A549 (cell line): ENCODE data around the gene CAT. TPM values are rescaled to one million over a fixed set of nuclear protein-coding genes. Genes with fewer than 3 reads are reported as not detected.
A peak's percentile ranks its signal among the peaks of the same experiment; 100 is the strongest.

Experiments
- ATAC-seq, 2 experiments: fragments of 200-7000 bp in 1 of 2; fragments of >200 bp in 1 of 2; cut with Nextera tagmentation in 1 of 2; cut with Tn5 transposase in 1 of 2; 3 replicates each; pipeline versions ENCODE4 v1.8.0 to v1.9.1; 2018 to 2020; ENCODE audit warnings: mild to moderate bottlenecking in 1 of 2, moderate library complexity in 1 of 2
- CTCF ChIA-PET: fragments of 300-600 bp; sonication (Branson Sonifier 250); formaldehyde crosslinking; extraction: SDS; loops from one replicate; lab custom pipeline; 2021; ENCODE audit warnings: antibody characterized with exemption, inconsistent platforms; lab: Yijun Ruan, JAX
- POLR2A ChIA-PET: fragments of 350-600 bp; formaldehyde crosslinking; extraction: SDS; loops from one replicate; lab custom pipeline; 2021; ENCODE audit warnings: antibody characterized with exemption, inconsistent platforms; lab: Yijun Ruan, JAX
- DNase-seq, 2 experiments: peaks; one replicate each; pipeline versions ENCODE4 v3.0.0 to v3.0.0-alpha.2; 2011 to 2016; ENCODE audit warnings: low read depth in 1 of 2, low spot score in 1 of 2
- FAIRE-seq: peaks from 2 replicates; lab custom pipeline; 2011; peaks lifted over from hg19 to GRCh38; lab: Jason Lieb, UNC
- H3K27ac ChIP-seq, 2 experiments: fragments of >200 bp; sonication (Bioruptor Twin); formaldehyde crosslinking; 3 replicates each; pipeline ENCODE4 v1.5.1; 2016 to 2017
- H3K4me1 ChIP-seq: fragments of >200 bp; sonication (Bioruptor Twin); formaldehyde crosslinking; 3 replicates; pipeline ENCODE4 v1.6.1; 2016
- H3K4me2 ChIP-seq: fragments of >200 bp; sonication (Bioruptor Twin); formaldehyde crosslinking; 3 replicates; pipeline ENCODE4 v1.6.1; 2016
- H3K4me3 ChIP-seq: fragments of >200 bp; sonication (Bioruptor Twin); formaldehyde crosslinking; 3 replicates; pipeline ENCODE4 v1.5.1; 2016
- H3K9me3 ChIP-seq: fragments of >200 bp; sonication (Bioruptor Twin); formaldehyde crosslinking; 3 replicates; pipeline ENCODE4 v1.6.1; 2016
- CBX2 ChIP-seq: fragments of 200-600 bp; sonication (generic); IDR thresholded peaks from 2 replicates; pipeline ENCODE4 v1.6.1; 2016; ENCODE audit warnings: low read depth, mild to moderate bottlenecking, borderline replicate concordance
- CBX8 ChIP-seq: fragments of 200-600 bp; sonication (generic); IDR thresholded peaks from 2 replicates; pipeline ENCODE4 v1.6.1; 2016
- EHF ChIP-seq: fragments of 250-450 bp; sonication (Bioruptor Pico); IDR thresholded peaks from 2 replicates; pipeline ENCODE4 v1.5.0; 2020; ENCODE audit warnings: mild to moderate bottlenecking
- ESRRA ChIP-seq: fragments of 150-350 bp; IDR thresholded peaks from 2 replicates; pipeline ENCODE4 v1.6.1; 2014; ENCODE audit warnings: mild to moderate bottlenecking, low read length, borderline replicate concordance
- GATA3 ChIP-seq: IDR thresholded peaks from 2 replicates; pipeline ENCODE4 v1.6.1; 2012; ENCODE audit warnings: borderline replicate concordance
- HDAC2 ChIP-seq: fragments of 200-600 bp; sonication (generic); IDR thresholded peaks from 2 replicates; pipeline ENCODE4 v1.6.1; 2016
- MYC ChIP-seq: IDR thresholded peaks from 2 replicates; pipeline ENCODE4 v1.6.1; 2012; ENCODE audit warnings: mild to moderate bottlenecking, inconsistent platforms, low read length, improper control_type of control experiment, borderline replicate concordance
- PHF8 ChIP-seq: fragments of 200-600 bp; sonication (generic); IDR thresholded peaks from 2 replicates; pipeline ENCODE4 v1.6.1; 2016; ENCODE audit warnings: low read depth, mild to moderate bottlenecking, antibody characterized with exemption, moderate library complexity, borderline replicate concordance
- RAD21 ChIP-seq, 2 experiments: fragments of >200 bp in 1 of 2; sonication (Bioruptor Twin) in 1 of 2; formaldehyde crosslinking in 1 of 2; IDR thresholded peaks in 1 of 2; conservative IDR thresholded peaks in 1 of 2; 2 replicates in 1 of 2; 3 replicates in 1 of 2; pipeline ENCODE4 v1.6.1; 2012 to 2018; ENCODE audit warnings: inconsistent platforms in 1 of 2
- RCOR1 ChIP-seq: fragments of 150-350 bp; IDR thresholded peaks from 2 replicates; pipeline ENCODE4 v1.6.1; 2014; ENCODE audit warnings: antibody characterized with exemption, low read length, low read depth
- SREBF2 ChIP-seq: fragments of 450-650 bp; IDR thresholded peaks from 2 replicates; pipeline ENCODE4 v1.6.1; 2014; ENCODE audit warnings: mild to moderate bottlenecking, moderate library complexity
- ZNF302 ChIP-seq: fragments of 250-450 bp; sonication (Bioruptor Pico); IDR thresholded peaks from 2 replicates; pipeline ENCODE4 v1.9.0; 2021; ENCODE audit warnings: inconsistent platforms, mild to moderate bottlenecking, moderate library complexity
- ZSCAN20 ChIP-seq: fragments of 250-450 bp; sonication (Bioruptor Pico); IDR thresholded peaks from 2 replicates; pipeline ENCODE4 v1.8.0; 2022; ENCODE audit warnings: mild to moderate bottlenecking, moderate library complexity
- WGBS: methylation state at CpG from one replicate; pipeline ENCODE4 v1.1.6; 2017; ENCODE audit errors: missing lambda C conversion rate; 5-methylcytosine and 5-hydroxymethylcytosine counted together
- polyA plus RNA-seq, 4 experiments: library from polyadenylated mRNA; depleted of rRNA in 3 of 4; stranded (reverse); fragments of >200 nt; fragmentation: RNase III in 1 of 4; extraction: RNeasy Plus Mini Kit Qiagen cat#74134 plus additional on column Dnase treatment in 1 of 4; gene quantifications; 2 replicates in 3 of 4; 3 replicates in 1 of 4; pipeline ENCODE4 v1.2.3, GENCODE V29; 2011 to 2017
- TF ChIP-seq, protein P1 (sequence below): fragments of >200 bp; sonication (Bioruptor Twin); formaldehyde crosslinking; IDR thresholded peaks from 2 replicates; pipeline ENCODE4 v1.6.1; 2016
- TF ChIP-seq, protein P2 (sequence below): fragments of >200 bp; sonication (Bioruptor Twin); formaldehyde crosslinking; IDR thresholded peaks from 3 replicates; pipeline ENCODE4 v1.5.1; 2016

Gene CAT
- polyA plus RNA-seq, 2 of the 4 experiments (the other 2 are of a cell fraction), result 51.2 to 74.2 TPM

DNA sequence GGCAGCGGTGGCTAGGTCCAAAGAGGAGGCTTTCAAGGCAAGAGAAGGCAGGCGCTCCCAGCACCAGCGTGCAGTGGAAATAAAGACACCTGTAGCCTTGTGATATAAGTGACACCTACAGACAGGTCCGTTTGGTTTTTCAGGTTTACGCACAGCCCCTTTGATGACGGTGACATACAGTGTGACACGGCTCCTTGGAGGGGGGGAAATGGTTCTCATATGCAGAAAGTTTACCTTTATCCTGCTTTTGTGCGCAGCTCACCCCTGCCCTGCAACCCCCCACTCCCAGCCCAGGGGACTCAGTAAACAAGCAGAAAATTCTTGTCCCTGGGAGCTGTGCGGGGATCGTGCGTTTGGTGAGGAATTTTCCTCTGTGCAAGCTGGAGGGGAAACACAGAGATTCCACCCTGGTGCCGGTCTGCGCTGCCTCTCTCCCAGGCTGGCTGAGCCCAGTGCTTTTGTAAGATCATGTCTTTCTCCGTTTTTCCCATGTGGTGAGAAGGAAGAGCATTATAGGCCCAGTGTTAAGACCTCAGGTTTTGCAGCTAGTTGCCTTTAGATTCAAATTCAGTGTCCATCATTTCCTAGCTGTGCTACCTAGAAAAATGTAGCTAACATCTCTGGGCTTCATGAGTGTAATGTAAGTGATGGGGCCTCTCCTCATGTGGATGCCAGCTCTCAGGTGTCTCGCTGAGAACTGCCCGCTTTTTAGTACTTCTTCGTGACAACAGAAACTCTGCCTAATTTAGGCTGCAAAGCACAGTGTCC lies 75.1 kb downstream of the CAT start, which contains the start of gene ELF5:
TSS of gene ELF5 (minus strand) at position 113 of the 768 bp plus-strand sequence. CDS start 8,045 bp downstream, outside the sequence.
- no peak within 1 kb of the TSS for H3K4me3 ChIP-seq
- FAIRE-seq, result no peak
- no peak for TF ChIP-seq ESRRA
- TF ChIP-seq CBX8, result no peak
- no peak for TF ChIP-seq PHF8
- TF ChIP-seq ZNF302 (CRISPR knock-in tag), result no peak
- TF ChIP-seq ZSCAN20 (CRISPR knock-in tag), result no peak
- TF ChIP-seq CBX2, result no peak
- H3K27ac ChIP-seq, result peak within 1 kb of the TSS in 1 of 2 experiments; percentile 52; a peak in 3 of 6 replicates
- no peaks in the 10 kb centered on the region for H3K4me1 ChIP-seq
- DNase-seq, result no peak
- peak in 1 of 2 experiments; percentile 11; a peak in 1 of 6 replicates for ATAC-seq
- ChIA-PET POLR2A (no interaction called here), CTCF (interaction anchor here (0.7 to 4.8 kb wide), 37 partner anchors 8 to 890 kb away, joined by 3 to 89 read pairs (median 6); no protein-coding TSS in a partner anchor)
- no peaks in the 10 kb centered on the region for H3K9me3 ChIP-seq
- no peak within 1 kb of the TSS for H3K4me2 ChIP-seq
- 88% methylated on average over 17 of the region's 17 CpGs for WGBS

DNA sequence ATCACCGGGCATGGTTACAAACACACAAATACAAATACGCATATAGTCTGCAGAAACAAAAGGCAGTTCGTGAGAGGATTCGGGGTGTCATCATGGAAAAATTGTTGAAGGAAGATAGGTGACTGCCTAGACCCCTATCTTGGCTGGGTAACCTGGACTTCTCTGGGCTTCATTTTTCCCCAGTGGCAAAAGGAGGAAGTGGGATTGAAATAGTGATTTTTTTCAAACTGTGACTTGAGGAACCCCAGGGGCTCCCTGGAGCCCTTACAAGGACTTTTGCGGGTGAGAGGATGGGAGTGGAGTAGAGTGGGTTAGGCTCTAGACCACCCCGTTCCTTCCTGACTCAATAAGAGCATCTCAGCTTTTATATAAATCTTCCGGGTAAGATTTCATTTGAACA lies 75.9 kb downstream of the CAT start:
- H3K4me1 ChIP-seq, result no peaks in the 10 kb centered on the region
- H3K4me2 ChIP-seq, result no peak overlapping the region
- ATAC-seq (no peak), FAIRE-seq (no peak), DNase-seq (no peak)
- CTCF ChIA-PET, result interaction anchor here (1.0 to 4.8 kb wide), 11 partner anchors 11 to 412 kb away, joined by 3 to 89 read pairs (median 18); no protein-coding TSS in a partner anchor
- H3K27ac ChIP-seq, result peak overlapping the region in 1 of 2 experiments; percentile 38; a peak in 2 of 6 replicates
- TF ChIP-seq, protein P1, sequence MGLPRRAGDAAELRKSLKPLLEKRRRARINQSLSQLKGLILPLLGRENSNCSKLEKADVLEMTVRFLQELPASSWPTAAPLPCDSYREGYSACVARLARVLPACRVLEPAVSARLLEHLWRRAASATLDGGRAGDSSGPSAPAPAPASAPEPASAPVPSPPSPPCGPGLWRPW, result no peak
- TF ChIP-seq EHF, result no peak
- no peak for TF ChIP-seq CBX8
- no peak for TF ChIP-seq MYC
- TF ChIP-seq GATA3, result no peak
- TF ChIP-seq RAD21 (conservative IDR thresholded peaks at IDR 0.05 in 1 of 2, IDR thresholded peaks at IDR 0.05 in 1 of 2), result no peak
- TF ChIP-seq HDAC2, result no peak
- no peak for TF ChIP-seq SREBF2
- POLR2A ChIA-PET, result no interaction called here
- H3K9me3 ChIP-seq, result no peaks in the 10 kb centered on the region
- no peak overlapping the region for H3K4me3 ChIP-seq
- 85% methylated on average over 7 of the region's 7 CpGs for WGBS

DNA sequence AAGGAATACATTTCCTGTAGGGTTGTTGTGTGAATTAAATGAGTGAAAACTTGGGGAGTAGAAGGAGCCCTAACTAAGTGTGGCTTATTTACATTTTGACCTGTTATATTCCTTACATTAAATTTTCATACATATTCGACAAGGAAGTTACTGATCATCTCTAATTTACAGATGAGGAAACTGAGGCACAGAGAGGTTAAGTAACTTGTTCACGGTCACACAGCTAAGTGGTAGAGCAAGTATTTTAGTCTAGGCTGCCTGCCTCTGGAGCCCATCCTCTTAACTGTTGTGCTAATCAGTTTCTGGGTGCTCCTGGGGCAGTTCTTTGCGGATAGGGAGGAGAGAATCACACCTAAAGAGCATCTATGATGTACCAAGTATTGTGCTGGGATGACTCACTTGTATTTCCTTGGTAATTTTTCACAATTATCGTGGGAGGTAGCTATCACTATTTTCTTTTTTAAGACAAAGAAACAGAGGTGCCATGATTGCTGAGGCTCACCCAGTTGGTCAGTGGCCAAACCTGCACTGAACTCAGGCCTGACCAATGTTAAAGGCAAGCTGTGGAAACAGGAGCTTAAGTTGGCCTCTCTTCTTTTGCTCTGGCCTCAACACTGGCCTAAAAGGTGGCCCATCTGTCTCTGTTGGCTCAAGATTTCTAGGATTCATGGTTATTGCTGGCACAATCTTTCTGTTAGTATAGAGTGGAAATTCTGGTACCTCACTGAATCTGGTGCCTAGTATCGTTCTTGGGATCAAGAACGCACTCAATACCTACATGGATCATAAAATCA lies 77.7 kb downstream of the CAT start:
- ATAC-seq (no peak), DNase-seq (no peak), FAIRE-seq (no peak)
- Histone ChIP-seq H3K9me3 (no peaks in the 10 kb centered on the region), H3K4me2 (no peak overlapping the region), H3K4me1 (no peaks in the 10 kb centered on the region), H3K4me3 (no peak overlapping the region)
- WGBS, result 49% methylated on average over 6 of the region's 6 CpGs
- TF ChIP-seq RCOR1, result no peak
- TF ChIP-seq, protein P2, sequence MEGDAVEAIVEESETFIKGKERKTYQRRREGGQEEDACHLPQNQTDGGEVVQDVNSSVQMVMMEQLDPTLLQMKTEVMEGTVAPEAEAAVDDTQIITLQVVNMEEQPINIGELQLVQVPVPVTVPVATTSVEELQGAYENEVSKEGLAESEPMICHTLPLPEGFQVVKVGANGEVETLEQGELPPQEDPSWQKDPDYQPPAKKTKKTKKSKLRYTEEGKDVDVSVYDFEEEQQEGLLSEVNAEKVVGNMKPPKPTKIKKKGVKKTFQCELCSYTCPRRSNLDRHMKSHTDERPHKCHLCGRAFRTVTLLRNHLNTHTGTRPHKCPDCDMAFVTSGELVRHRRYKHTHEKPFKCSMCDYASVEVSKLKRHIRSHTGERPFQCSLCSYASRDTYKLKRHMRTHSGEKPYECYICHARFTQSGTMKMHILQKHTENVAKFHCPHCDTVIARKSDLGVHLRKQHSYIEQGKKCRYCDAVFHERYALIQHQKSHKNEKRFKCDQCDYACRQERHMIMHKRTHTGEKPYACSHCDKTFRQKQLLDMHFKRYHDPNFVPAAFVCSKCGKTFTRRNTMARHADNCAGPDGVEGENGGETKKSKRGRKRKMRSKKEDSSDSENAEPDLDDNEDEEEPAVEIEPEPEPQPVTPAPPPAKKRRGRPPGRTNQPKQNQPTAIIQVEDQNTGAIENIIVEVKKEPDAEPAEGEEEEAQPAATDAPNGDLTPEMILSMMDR, result no peak
- TF ChIP-seq, all 56 proteins: peak for 0
- CTCF ChIA-PET, result no interaction called here
- POLR2A ChIA-PET, result no interaction called here
- H3K27ac ChIP-seq, result no peak overlapping the region
